HepG2 (cell line): ENCODE data around the gene CHML. TPM values are rescaled to one million over a fixed set of nuclear protein-coding genes. Genes with fewer than 3 reads are reported as not detected.

Experiments
- ATAC-seq: fragments of 200-7000 bp; cut with Tn5 transposase; 3 replicates; pipeline ENCODE4 v1.9.1; 2020; ENCODE audit warnings: mild to moderate bottlenecking, moderate library complexity
- BruUV-seq: library from RNA; stranded (reverse); fragments of 400-500 nt; replicated peaks from 2 replicates; lab custom pipeline; 2021; lab: Mats Ljungman, UMichigan
- CTCF ChIA-PET: fragments of 300-600 bp; formaldehyde crosslinking; extraction: SDS; loops from one replicate; lab custom pipeline; 2021; ENCODE audit warnings: low total read pairs, inconsistent platforms, low intra/inter-chr PET ratio; lab: Yijun Ruan, JAX
- POLR2A ChIA-PET: fragments of 350-600 bp; sonication (Branson Sonifier 250); formaldehyde crosslinking; loops from one replicate; lab custom pipeline; 2020; ENCODE audit warnings: antibody characterized with exemption, inconsistent platforms; lab: Yijun Ruan, JAX
- DNase-seq: peaks from one replicate; pipeline ENCODE4 v3.0.0-alpha.2; 2015; ENCODE audit warnings: low spot score
- FAIRE-seq: peaks from 3 replicates; lab custom pipeline; 2011; peaks lifted over from hg19 to GRCh38; lab: Jason Lieb, UNC
- H2AFZ ChIP-seq: one replicate; pipeline ENCODE4 v1.6.1; 2011; ENCODE audit warnings: low read length, inconsistent platforms
- H3K27ac ChIP-seq: fragments of 300-600 bp; 3 replicates; pipeline ENCODE4 v1.8.0; 2011; ENCODE audit warnings: mixed run types, mild to moderate bottlenecking, mixed read lengths, low read length, inconsistent platforms; ENCODE audit not compliant: insufficient read depth; ENCODE audit errors: extremely low read length
- H3K27me3 ChIP-seq, 2 experiments: fragments of 200-600 bp in 1 of 2; 2 replicates in 1 of 2; 3 replicates in 1 of 2; pipeline versions ENCODE4 v1.6.0 to v1.8.0; 2011; ENCODE audit warnings: low read length in 2 of 2, mild to moderate bottlenecking in 2 of 2, moderate library complexity in 2 of 2, inconsistent platforms in 1 of 2; ENCODE audit not compliant: insufficient read depth in 2 of 2, control insufficient read depth in 1 of 2
- H3K36me3 ChIP-seq, 2 experiments: fragments of 200-600 bp in 1 of 2; replicated peaks in 1 of 2; 2 replicates in 1 of 2; 3 replicates in 1 of 2; pipeline versions ENCODE4 v1.5.1 to v1.8.0; 2011; ENCODE audit warnings: low read length in 2 of 2, inconsistent platforms in 1 of 2; ENCODE audit not compliant: insufficient read depth in 2 of 2, control insufficient read depth in 1 of 2
- H3K4me1 ChIP-seq: 2 replicates; pipeline ENCODE4 v1.5.1; 2012; ENCODE audit warnings: low read length, inconsistent platforms; ENCODE audit not compliant: insufficient read depth
- H3K4me2 ChIP-seq: 2 replicates; pipeline ENCODE4 v1.6.0; 2011; ENCODE audit warnings: low read depth, low read length, inconsistent platforms
- H3K4me3 ChIP-seq, 3 experiments: fragments of 200-600 bp in 1 of 3; sonication (generic), shearing (Covaris generic) in 1 of 3; replicated peaks in 1 of 3; 2 replicates each; pipeline ENCODE4 v1.5.1; 2011 to 2016; ENCODE audit warnings: low read length in 3 of 3, inconsistent platforms in 2 of 3, low read depth in 2 of 3, mild to moderate bottlenecking in 2 of 3, control low read depth in 1 of 3, mixed read lengths in 1 of 3; ENCODE audit not compliant: insufficient read depth in 1 of 3
- H3K79me2 ChIP-seq: one replicate; pipeline ENCODE4 v1.6.1; 2011; ENCODE audit warnings: low read length, inconsistent platforms; ENCODE audit not compliant: insufficient read depth
- H3K9ac ChIP-seq: 2 replicates; pipeline ENCODE4 v1.6.0; 2011; ENCODE audit warnings: mild to moderate bottlenecking, low read depth, low read length, inconsistent platforms; ENCODE audit not compliant: insufficient read depth
- H3K9me3 ChIP-seq: 2 replicates; pipeline ENCODE4 v1.5.1; 2012; ENCODE audit warnings: mild to moderate bottlenecking, low read length
- H4K20me1 ChIP-seq: 2 replicates; pipeline ENCODE4 v1.6.0; 2011; ENCODE audit warnings: inconsistent platforms, mild to moderate bottlenecking, low read length, moderate library complexity; ENCODE audit not compliant: insufficient read depth
- FOXA3 ChIP-seq: IDR thresholded peaks from 2 replicates; pipeline ENCODE4 v1.6.1; 2016; ENCODE audit warnings: missing genetic modification reagents, missing compliant biosample characterization
- HNRNPLL ChIP-seq: fragments of 200-400 bp; formaldehyde crosslinking; IDR thresholded peaks from 2 replicates; pipeline ENCODE4 v1.6.1; 2017; ENCODE audit warnings: mild to moderate bottlenecking, low read depth, low read length; ENCODE audit not compliant: poor library complexity, severe bottlenecking
- MLX ChIP-seq: IDR thresholded peaks from 2 replicates; pipeline ENCODE4 v1.6.1; 2016
- NFKB2 ChIP-seq: sonication (generic); formaldehyde crosslinking; IDR thresholded peaks from 2 replicates; pipeline ENCODE4 v1.4.0; 2020; ENCODE audit warnings: missing genetic modification reagents, borderline replicate concordance
- PRPF4 ChIP-seq: fragments of 200-400 bp; formaldehyde crosslinking; IDR thresholded peaks from 2 replicates; pipeline ENCODE4 v1.6.1; 2016; ENCODE audit warnings: low read length, low read depth; ENCODE audit not compliant: poor library complexity, severe bottlenecking
- SAFB2 ChIP-seq: sonication (generic); formaldehyde crosslinking; IDR thresholded peaks from 2 replicates; pipeline ENCODE4 v1.5.1; 2020; ENCODE audit warnings: missing genetic modification reagents, low read depth, mild to moderate bottlenecking, borderline replicate concordance
- TFDP2 ChIP-seq: sonication (generic); formaldehyde crosslinking; IDR thresholded peaks from 2 replicates; pipeline ENCODE4 v1.4.0; 2020; ENCODE audit warnings: missing genetic modification reagents
- TRAFD1 ChIP-seq: sonication (generic); formaldehyde crosslinking; IDR thresholded peaks from 2 replicates; pipeline ENCODE4 v1.5.1; 2020; ENCODE audit warnings: missing genetic modification reagents, mild to moderate bottlenecking, borderline replicate concordance
- ZNF12 ChIP-seq: sonication (generic); formaldehyde crosslinking; IDR thresholded peaks from 2 replicates; pipeline ENCODE4 v1.5.0; 2020; ENCODE audit warnings: missing genetic modification reagents
- ZNF597 ChIP-seq: sonication (generic); formaldehyde crosslinking; IDR thresholded peaks from 2 replicates; pipeline ENCODE4 v1.5.0; 2020; ENCODE audit warnings: missing genetic modification reagents
- ZNF766 ChIP-seq: sonication (generic); formaldehyde crosslinking; IDR thresholded peaks from 2 replicates; pipeline ENCODE4 v1.5.0; 2020; ENCODE audit warnings: missing genetic modification reagents, borderline replicate concordance
- WGBS: methylation state at CpG from one replicate; pipeline ENCODE4 v1.1.6; 2017; ENCODE audit warnings: low lambda C conversion rate; 5-methylcytosine and 5-hydroxymethylcytosine counted together
- in situ Hi-C: cut with HindIII; loops from 2 replicates; pipeline ENCODE4 v1.10.0; 2017; ENCODE audit warnings: low pct_unique_long_range_greater_than_20kb; ENCODE audit not compliant: extremely low pct_ligation_motif_present
- intact Hi-C: fragments of 100-400 bp; cut with micrococcal nuclease; formaldehyde crosslinking; loops from one replicate; pipeline ENCODE4 v1.10.0; 2022; ENCODE audit not compliant: unreplicated experiment
- polyA plus RNA-seq, 8 experiments: library from polyadenylated mRNA; depleted of rRNA in 3 of 8; stranded (reverse) in 7 of 8; unstranded in 1 of 8; fragments of >200 nt; fragmentation: Illumina TruSeq in 4 of 8; extraction: Trizol in 4 of 8; gene quantifications; 2 replicates each; pipeline versions ENCODE4 v1.2.1 to v1.2.3, GENCODE V29; 2011 to 2016; ENCODE audit warnings: low read depth in 4 of 8, missing spikeins in 1 of 8, mixed read lengths in 1 of 8; ENCODE audit not compliant: insufficient read depth in 1 of 8
- total RNA-seq, 5 experiments: library from RNA; depleted of rRNA; stranded (reverse); fragments of >200 nt; fragmentation: Illumina TruSeq; extraction: Trizol; gene quantifications; 2 replicates each; pipeline ENCODE4 v1.2.3, GENCODE V29; 2016; ENCODE audit warnings: low read depth in 1 of 5
- TF ChIP-seq, protein P1 (sequence below): sonication (generic); formaldehyde crosslinking; IDR thresholded peaks from 2 replicates; pipeline ENCODE4 v1.4.0; 2020; ENCODE audit warnings: missing genetic modification reagents
- TF ChIP-seq, protein P2 (sequence below): sonication (generic); formaldehyde crosslinking; IDR thresholded peaks from 2 replicates; pipeline ENCODE4 v1.4.0; 2020; ENCODE audit warnings: missing genetic modification reagents

Gene CHML
- total and polyA plus RNA-seq, 2 of the 13 experiments (the other 11 are each of a cell fraction or from before 2014, with no cell fraction given), result 5.2 to 16.7 TPM

DNA sequence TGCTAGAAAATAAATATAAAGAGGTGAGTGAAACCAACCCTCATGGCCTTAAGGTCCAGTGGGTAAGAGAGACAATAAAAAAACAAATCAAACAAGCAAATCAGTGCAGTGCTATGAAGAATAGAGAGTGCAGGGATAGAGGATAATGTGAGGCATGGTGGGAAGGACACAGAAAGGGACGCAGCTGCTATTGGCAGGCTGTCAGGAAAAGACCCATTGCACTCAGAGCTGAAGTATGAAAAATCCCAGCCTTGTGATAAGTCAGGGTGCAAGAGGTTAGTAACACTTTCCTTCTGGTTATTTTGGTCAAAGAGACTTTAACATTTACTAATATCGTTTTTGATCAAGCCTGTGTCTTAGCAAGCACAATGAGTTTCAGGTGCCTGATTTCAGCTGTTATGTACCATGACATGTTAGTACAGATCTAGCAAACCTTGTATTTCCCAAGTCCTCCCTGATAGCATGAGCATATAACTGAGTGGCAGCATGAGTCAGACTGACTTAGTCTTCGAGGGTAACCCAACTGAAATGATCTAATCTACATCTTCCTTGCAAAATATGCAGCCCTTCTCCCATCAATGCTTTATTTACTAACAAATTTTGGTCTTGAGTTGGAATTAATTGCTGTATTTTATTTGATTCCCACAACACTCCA, 31.7 kb downstream of the CHML start:
- DNase-seq (no peak), ATAC-seq (no peak), FAIRE-seq (no peak)
- Histone ChIP-seq H4K20me1 (no peaks in the 10 kb centered on the region; the same call in 1 of the 2 replicates), H2AFZ (no peak overlapping the region), H3K27me3 (no peaks in the 10 kb centered on the region), H3K79me2 (no peaks in the 10 kb centered on the region), H3K27ac (no peak overlapping the region), H3K4me2 (no peak overlapping the region), H3K4me1 (peaks cover 10% of the 10 kb centered on the region), H3K9ac (no peak overlapping the region), H3K9me3 (no peaks in the 10 kb centered on the region), H3K36me3 (no peaks in the 10 kb centered on the region)
- WGBS, result 63% methylated on average over 3 of the region's 3 CpGs
- no TSS peak for BruUV-seq
- in situ Hi-C loops, result no loop called here
- intact Hi-C loops, result no loop called here
- CTCF ChIA-PET, result interaction anchor here (3.9 kb wide), 1 partner anchor 19 kb away, joined by 38 read pairs; no protein-coding TSS in a partner anchor
- no peak for TF ChIP-seq ZNF12 (CRISPR knock-in tag)
- TF ChIP-seq ZNF597 (CRISPR knock-in tag), result no peak
- no peak for TF ChIP-seq SAFB2 (CRISPR knock-in tag)
- TF ChIP-seq, protein P1, sequence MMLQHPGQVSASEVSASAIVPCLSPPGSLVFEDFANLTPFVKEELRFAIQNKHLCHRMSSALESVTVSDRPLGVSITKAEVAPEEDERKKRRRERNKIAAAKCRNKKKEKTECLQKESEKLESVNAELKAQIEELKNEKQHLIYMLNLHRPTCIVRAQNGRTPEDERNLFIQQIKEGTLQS (CRISPR knock-in tag), result no peak
- TF ChIP-seq TFDP2 (CRISPR knock-in tag), result no peak
- TF ChIP-seq ZNF766 (CRISPR knock-in tag), result no peak
- TF ChIP-seq FOXA3 (CRISPR knock-in tag), result no peak
- no peak for TF ChIP-seq HNRNPLL
- no peak for TF ChIP-seq NFKB2 (CRISPR knock-in tag)
- no peak for TF ChIP-seq TRAFD1 (CRISPR knock-in tag)
- TF ChIP-seq, protein P2, sequence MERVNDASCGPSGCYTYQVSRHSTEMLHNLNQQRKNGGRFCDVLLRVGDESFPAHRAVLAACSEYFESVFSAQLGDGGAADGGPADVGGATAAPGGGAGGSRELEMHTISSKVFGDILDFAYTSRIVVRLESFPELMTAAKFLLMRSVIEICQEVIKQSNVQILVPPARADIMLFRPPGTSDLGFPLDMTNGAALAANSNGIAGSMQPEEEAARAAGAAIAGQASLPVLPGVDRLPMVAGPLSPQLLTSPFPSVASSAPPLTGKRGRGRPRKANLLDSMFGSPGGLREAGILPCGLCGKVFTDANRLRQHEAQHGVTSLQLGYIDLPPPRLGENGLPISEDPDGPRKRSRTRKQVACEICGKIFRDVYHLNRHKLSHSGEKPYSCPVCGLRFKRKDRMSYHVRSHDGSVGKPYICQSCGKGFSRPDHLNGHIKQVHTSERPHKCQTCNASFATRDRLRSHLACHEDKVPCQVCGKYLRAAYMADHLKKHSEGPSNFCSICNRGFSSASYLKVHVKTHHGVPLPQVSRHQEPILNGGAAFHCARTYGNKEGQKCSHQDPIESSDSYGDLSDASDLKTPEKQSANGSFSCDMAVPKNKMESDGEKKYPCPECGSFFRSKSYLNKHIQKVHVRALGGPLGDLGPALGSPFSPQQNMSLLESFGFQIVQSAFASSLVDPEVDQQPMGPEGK (CRISPR knock-in tag), result no peak
- TF ChIP-seq PRPF4, result no peak
- no peak for TF ChIP-seq MLX (CRISPR knock-in tag)
- TF ChIP-seq, all 625 proteins: peak for 0
- no peak overlapping the region for H3K4me3 ChIP-seq
- POLR2A ChIA-PET, result no interaction called here
